H4 (cell line): Measurements from ENCODE around the gene SMARCAL1. TPM values are rescaled to one million over a fixed set of nuclear protein-coding genes. Genes with fewer than 3 reads are reported as not detected.

Experiments
- DNase-seq: peaks from one replicate; pipeline ENCODE4 v3.0.0-alpha.2; 2015; ENCODE audit warnings: low spot score
- total RNA-seq: library from RNA; depleted of rRNA; stranded (reverse); fragments of >200 nt; shearing (Covaris generic); gene quantifications from 2 replicates; pipeline ENCODE4 v1.2.3, GENCODE V29; 2014

SMARCAL1 gene
- total RNA-seq, 1 experiment from 2014 or later: 5.2 TPM

DNA sequence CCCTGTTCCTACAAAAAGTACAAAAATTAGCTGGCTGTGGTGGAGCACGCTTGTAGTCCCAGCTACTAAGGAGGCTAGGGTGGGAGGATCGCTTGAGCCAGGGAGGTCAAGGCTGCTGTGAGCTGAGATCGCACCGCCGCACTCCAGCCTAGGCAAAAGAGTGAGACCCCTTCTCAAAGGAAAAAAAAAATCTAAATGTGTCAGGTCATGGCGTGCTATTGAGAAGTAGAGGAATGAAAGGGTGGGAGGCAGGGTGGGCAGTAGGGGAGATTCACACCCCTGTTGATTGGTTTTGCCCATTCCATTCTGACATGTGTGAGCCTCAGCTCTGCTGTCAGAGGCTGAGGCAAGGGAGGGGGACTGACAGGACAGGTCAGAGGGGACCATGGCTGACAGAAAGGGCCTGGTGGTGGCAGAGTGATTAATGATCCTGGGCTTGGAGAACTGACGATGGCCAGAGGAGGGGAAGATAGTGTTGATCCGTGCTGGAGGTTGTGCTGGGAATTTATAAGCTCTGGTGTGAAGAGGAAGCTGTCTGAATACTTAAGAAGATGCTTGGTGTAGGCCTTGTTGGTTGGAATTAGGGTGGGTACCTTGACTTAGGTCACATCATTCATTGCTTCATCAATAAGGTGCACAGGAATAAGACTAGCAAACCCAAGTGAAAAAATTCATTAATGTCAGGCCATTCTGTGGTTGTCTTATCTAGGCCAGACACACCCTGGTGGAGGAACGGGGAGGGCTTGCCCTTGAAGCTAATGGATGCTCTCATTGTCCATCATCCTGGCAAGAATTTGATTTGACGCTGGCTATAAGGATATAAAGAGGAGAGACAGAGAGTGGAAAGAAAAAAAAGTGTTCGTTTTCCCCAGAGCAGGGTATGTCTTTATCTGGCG, 19.1 kb upstream of the SMARCAL1 start:
- no peak for DNase-seq

GRCh38 chr2:216394881-216395280, 17.4 kb upstream of the SMARCAL1 start:
- DNase-seq: no peak

DNA sequence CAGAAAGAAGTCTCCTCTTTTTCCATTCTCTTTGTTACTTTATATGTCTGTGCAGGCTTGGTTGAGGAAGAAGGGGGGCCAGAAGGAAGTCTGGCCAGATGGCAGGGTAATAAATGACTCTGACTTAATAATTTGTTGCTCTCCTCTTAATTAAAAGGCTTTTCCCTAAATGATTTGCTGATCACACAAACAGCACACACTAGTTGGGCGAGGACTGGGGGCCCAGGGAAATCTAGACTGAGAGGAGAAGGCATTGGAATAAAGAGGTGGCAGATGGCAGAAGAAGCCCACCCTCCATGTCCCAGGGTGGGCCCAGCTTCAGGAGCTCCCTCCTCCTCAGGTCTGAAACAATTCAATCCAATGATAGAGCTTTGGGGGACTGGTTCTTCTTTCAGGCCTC, 12.7 kb upstream of the SMARCAL1 start:
- no peak for DNase-seq

- no peak for DNase-seq
Observed at GRCh38 chr2:216402751-216403150, 9.5 kb upstream of the SMARCAL1 start.

- no peak for DNase-seq
Observed at GRCh38 chr2:216404010-216404618, 8.2 kb upstream of the SMARCAL1 start.

DNA sequence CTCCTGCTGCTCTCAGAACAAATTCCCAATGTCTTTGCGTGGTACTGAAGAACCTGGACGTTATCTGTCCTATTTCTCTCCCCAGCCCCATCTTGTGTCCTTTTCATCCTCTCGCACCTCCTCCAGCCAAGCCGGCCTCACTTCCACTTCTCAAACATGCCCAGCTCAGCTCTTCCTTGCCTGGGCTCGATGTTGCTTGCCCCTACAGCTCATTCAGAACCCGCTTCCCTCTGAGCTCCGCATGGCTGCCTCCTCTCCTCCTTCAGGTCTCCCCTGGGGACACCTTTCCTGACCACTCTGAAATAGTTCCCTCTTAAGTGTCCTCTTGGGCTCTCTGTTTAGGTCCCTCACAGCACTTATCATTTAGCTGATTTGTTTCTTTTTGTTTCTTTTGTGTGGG, 6.7 kb upstream of the SMARCAL1 start:
- DNase-seq: no peak

- no peak for DNase-seq
Observed at GRCh38 chr2:216406826-216407225, 5.5 kb upstream of the SMARCAL1 start.

DNA sequence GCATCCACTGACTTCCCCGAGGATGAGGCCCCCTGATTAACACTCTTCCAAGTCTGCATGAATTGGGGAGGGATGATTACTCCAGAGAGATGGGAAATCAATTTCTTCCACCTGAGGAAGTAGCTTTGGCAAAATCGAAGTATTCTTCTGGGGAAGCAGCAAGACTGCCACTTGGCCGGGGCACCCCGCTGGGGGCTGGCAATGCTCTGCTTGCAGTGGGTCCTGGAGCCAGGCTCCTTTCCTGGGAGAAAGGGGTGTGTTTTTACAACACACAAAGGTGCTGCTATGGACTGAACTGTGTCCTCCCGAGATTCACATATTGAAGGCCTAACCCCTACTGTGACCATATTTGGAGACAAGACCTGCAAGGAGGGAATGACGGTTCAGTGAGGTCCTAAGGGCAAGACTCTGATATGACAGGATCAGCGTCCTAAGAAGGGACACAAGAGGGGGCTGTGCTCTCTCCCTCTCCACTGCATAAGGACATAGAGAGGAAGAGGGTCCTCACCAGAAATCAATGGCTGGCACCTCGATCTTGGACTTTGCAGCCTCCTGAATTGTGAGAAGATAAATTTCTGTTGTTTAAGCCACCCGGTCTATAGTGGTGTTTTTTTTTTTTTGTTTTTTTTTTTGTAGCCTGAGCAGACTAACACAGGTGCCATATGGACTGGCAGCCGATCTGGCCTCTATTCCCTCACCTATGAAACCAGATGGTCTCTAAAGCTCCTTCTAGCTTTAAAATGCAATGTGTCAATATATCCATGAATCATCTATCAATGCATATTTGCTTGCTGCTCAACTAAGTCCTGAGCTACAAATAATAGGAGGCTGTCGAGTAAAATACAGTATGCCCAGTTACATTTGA, 3.6 kb upstream of the SMARCAL1 start:
- no peak for DNase-seq

- no peak for DNase-seq
Observed at GRCh38 chr2:216410550-216410949, 1.7 kb upstream of the SMARCAL1 start.

GRCh38 chr2:216413882-216414281, 1.6 kb downstream of the SMARCAL1 start:
- DNase-seq: no peak

DNA sequence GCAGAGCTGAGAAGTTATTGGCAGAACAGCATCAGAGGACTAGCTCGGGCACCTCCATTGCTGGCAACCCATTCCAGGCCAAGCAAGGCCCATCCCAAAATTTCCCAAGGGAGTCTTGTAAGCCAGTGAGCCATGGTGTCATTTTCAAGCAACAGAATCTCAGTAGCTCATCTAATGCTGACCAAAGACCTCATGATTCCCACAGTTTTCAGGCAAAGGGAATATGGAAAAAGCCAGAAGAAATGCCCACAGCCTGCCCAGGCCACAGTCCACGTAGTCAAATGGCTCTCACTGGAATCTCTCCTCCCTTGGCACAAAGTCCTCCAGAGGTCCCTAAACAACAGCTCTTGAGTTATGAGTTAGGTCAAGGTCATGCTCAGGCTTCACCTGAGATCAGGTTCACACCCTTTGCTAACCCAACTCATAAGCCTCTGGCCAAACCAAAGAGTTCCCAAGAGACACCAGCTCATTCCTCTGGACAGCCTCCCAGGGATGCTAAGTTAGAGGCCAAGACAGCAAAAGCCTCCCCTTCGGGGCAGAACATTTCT, 2.6 kb downstream of the SMARCAL1 start:
- DNase-seq: no peak

DNA sequence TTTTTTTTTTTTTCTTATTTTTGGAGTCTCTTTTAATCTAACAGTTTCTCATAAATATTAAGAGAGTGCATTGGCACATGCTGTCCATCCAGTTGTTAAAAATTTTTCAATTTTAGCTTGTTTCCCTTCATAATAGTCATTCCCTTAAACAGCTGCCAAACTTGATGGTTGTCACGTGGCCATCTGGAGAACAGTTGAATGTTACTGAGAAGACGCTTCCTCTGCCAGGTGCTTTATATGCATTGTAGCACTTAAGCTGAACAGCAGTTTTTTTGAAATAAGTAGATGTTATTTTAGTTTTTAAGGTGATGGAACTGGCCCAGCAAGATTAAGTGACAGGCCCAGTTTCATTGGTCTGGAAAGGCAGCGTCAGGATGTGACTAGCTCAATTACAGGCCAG, 3.3 kb downstream of the SMARCAL1 start:
- DNase-seq: no peak

DNA sequence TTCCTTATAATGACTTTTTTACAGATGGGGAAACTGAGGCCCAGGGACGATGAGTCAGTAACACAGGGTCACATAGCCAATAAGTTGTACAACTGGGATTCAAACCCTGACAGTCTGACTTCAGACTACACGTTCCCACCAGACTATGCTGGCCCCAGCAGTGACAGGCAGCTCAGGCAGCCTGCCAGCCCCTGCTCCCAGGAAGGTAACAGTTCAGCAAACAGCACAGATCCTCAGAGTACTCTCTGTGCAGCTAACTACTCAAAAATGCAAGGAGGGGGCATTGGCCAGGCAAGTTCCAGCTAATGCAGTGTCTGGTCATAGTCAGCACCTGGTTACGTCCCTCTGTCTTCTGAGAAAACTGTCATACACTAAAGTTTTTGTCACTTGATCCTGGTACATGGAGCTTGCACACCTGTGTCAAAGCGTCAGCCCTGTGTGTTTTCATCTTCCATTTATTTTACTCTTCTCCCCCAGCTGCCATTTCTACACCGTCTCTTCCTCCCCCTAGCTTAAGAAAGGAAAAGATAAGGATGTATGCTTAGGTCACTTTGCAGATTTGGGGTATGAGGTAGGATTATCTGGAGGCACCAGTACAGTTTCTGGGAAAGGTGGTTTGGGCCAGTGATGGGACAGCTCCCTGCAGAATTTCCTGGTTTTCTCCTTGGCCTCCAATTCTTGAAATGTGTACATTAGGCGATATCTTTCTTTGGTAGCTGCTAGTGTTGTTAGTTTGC, 4.5 kb downstream of the SMARCAL1 start:
- DNase-seq: no peak

DNA sequence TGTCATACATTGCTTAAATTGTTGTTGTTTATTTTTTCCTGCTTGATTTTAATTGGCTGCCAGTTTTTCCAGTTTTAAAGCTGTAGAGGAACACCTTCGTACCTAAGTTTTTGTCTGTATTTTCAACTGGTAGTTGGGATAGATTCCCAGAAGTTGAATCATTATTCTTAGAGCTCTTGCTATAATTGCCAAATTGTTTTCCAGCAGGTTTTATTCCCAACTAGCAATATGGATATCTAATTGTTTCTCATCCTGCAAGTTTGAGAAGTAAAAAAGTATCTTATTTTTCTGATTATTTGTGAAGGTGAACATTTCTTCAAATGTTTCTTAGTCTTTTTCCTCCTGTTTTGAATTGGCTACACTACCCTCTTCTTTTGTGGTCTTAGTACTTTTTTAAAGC, 6.7 kb downstream of the SMARCAL1 start:
- DNase-seq: no peak

GRCh38 chr2:216420367-216421101, 8.2 kb downstream of the SMARCAL1 start:
- no peak for DNase-seq

- no peak for DNase-seq
Observed at GRCh38 chr2:216423071-216423470, 10.8 kb downstream of the SMARCAL1 start.

GRCh38 chr2:216424274-216424673, 12.0 kb downstream of the SMARCAL1 start:
- DNase-seq: no peak

GRCh38 chr2:216425008-216425787, 12.9 kb downstream of the SMARCAL1 start:
- no peak for DNase-seq

DNA sequence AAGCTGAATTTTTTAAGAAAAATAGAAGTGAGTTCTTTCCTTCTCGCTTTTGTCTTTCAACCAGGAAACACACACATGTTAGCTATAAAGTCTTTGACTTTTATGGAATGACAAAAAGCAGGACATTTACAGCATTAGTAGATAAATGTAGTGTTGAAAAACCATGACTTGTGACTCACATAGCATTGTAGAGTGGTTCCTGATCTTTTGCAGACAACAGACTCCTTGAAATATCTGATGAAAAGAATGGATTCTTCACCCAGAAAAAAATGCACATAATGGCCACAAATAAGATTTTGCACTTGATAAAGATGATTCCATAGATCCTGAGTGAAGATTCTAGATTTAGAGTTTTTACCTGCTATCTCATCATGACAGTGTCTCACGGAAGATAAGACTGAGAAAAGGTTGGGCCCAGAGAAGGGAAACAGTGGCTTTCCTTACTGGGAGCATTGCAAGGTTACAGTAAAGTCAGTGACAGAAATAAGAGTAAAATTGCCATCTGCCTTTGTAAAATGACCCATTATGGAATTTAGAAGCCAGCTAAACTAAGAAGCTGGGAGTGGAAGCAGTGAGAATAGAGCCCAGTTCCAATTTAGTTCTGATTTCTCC, 14.0 kb downstream of the SMARCAL1 start:
- DNase-seq: no peak
